COLO829 (cell line): Measurements from ENCODE around the gene PACRG.

Experiments
- DNase-seq: peaks from one replicate; pipeline ENCODE4 v3.0.0; 2012; ENCODE audit warnings: low spot score

Gene PACRG

GRCh38 chr6:163288915-163289314 is 561.1 kb downstream of the PACRG start:
- DNase-seq = no peak

- no peak for DNase-seq
Measured at GRCh38 chr6:163289447-163289846, 561.7 kb downstream of the PACRG start.

GRCh38 chr6:163290545-163291274 is 562.9 kb downstream of the PACRG start:
- DNase-seq = no peak

GRCh38 chr6:163291622-163292021 is 563.8 kb downstream of the PACRG start:
- no peak for DNase-seq

- no peak for DNase-seq
Measured at GRCh38 chr6:163293286-163293685, 565.5 kb downstream of the PACRG start.

- DNase-seq = no peak
Measured at GRCh38 chr6:163294734-163295133, 567.0 kb downstream of the PACRG start.

GRCh38 chr6:163296835-163297519 is 569.2 kb downstream of the PACRG start:
- DNase-seq = no peak

GRCh38 chr6:163298079-163298830 is 570.5 kb downstream of the PACRG start:
- no peak for DNase-seq

- DNase-seq = no peak
Measured at GRCh38 chr6:163300838-163301237, 573.1 kb downstream of the PACRG start.

- no peak for DNase-seq
Measured at GRCh38 chr6:163301726-163302635, 574.2 kb downstream of the PACRG start.

- no peak for DNase-seq
Measured at GRCh38 chr6:163302747-163303146, 575.0 kb downstream of the PACRG start.

- no peak for DNase-seq
Measured at GRCh38 chr6:163306000-163306399, 578.2 kb downstream of the PACRG start.

GRCh38 chr6:163308629-163309440 is 581.1 kb downstream of the PACRG start:
- DNase-seq = no peak

- no peak for DNase-seq
Measured at GRCh38 chr6:163309491-163310026, 581.8 kb downstream of the PACRG start.

GRCh38 chr6:163310096-163310972 is 582.6 kb downstream of the PACRG start:
- no peak for DNase-seq

- no peak for DNase-seq
Measured at GRCh38 chr6:163310973-163311383, 583.2 kb downstream of the PACRG start.

GRCh38 chr6:163311830-163312229 is 584.1 kb downstream of the PACRG start:
- DNase-seq = peak; percentile 86

- DNase-seq = no peak
Measured at GRCh38 chr6:163313566-163313965, 585.8 kb downstream of the PACRG start.

GRCh38 chr6:163313981-163314380 is 586.2 kb downstream of the PACRG start:
- DNase-seq = no peak
